NCI-H128 (cell line): Measurements from ENCODE around the gene ECHS1.
"Not testable (repeated sequence)": the region's sequence is repeated elsewhere in the genome, so short reads cannot be mapped to it uniquely, and the experiment has no call there.

Source experiments
- DNase-seq: peaks from one replicate; lab custom pipeline; 2025; ENCODE audit not compliant: unreplicated experiment; lab: John Stamatoyannopoulos, UW

ECHS1 gene

DNA sequence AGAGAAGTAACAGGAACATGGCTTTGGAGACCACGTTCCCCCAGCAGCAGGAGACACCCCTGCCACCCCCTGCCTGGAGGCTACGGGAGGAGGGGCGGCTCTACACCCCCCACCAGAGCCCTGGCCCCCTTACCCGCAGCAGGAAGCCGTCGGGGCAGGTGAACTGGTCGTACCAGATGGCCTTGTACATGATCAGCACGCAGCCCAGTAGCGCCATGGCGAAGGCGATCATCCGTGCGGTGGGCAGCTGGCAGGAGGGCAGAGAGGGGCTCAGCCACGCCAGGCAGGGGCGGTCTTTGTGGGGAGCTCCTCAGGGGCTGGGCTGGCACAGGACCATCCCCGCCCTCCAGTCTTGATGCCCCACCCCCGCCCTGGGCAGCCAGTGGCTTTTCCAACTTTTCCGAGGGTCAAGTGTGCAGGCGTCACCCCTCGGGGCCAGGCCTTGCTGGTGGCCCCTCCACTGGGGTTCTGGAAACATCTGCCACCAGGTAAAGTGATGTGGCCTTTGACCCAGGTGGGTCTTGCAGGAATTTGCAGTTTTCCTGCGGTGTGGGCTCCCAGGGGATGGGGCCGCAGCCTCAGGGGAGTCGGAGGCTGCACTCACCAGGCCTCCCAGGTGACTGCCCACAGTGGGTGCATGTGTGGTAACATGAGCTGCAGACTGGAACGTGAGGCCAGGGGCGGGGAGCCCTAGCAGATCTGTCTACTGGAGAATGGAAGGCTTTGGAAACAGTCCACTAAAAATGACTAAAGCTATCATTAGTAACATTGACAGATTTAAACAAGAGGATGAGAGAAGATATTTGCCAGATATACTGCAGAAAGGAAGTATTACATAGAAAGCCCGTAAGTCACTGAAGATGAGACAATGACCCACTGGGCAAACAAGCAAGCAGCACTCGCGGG lies 46.2 kb downstream of the ECHS1 start:
- DNase-seq: no peak

GRCh38 chr10:133326223-133326551 lies 47.0 kb downstream of the ECHS1 start:
- DNase-seq: no peak

DNA sequence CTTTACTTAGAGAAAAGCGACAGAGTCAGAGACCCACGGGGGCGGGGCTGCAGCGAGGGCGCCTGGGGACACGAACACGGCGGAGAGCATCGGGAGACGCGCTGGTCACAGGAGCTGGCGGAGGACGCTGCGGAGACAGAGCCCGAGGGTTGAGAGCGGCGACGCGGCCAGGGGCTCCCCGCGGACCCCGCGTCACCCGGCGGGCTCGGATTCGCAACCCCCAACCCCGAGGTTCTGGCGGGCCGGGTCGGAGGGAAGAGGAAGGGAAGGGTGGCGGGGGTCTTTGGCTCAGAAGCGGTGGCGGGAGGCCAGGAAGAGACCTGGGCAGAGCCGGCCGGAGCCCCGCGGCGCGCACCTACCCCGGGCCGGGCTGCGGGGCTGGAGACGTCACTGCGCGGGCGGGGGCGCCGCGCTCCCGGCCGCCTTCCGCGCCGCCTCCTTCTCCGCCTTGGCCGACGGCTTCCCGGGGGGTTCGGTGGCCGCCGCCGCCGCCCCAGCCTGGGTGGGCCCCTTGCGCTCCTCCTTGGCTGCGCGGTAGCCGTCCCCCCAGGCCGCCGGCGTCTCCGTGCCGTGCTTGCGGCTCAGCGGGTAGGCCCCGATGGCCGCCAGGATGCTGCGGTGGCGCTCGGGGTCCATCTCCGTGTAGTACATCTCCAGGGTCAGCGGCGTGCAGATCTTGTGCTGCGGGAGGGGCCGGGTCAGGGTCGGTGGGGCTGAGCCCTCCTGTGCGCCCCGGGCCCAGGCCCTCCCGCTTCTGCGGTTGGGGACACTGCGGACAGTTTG lies 47.5 kb downstream of the ECHS1 start:
- DNase-seq: no peak

DNA sequence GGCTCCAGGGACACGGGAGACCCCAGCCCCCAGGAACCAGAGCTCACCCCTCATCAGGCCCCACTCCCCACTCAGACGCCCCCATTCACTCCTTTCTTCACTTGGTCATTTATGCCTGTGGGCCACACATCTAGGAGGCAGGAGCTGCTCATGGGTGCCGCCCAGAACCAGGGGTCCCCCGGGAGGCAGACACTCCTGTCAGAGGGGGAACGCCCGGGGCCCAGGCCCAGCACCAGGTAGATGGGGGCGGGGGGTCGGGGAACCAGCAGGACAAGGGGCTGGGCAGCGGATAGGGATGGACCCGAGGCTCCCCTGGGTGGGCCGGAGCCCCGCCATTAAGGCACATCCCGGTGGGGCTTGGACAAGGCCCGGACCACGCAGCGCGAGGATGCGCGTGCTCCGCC lies 48.3 kb downstream of the ECHS1 start:
- no peak for DNase-seq

DNA sequence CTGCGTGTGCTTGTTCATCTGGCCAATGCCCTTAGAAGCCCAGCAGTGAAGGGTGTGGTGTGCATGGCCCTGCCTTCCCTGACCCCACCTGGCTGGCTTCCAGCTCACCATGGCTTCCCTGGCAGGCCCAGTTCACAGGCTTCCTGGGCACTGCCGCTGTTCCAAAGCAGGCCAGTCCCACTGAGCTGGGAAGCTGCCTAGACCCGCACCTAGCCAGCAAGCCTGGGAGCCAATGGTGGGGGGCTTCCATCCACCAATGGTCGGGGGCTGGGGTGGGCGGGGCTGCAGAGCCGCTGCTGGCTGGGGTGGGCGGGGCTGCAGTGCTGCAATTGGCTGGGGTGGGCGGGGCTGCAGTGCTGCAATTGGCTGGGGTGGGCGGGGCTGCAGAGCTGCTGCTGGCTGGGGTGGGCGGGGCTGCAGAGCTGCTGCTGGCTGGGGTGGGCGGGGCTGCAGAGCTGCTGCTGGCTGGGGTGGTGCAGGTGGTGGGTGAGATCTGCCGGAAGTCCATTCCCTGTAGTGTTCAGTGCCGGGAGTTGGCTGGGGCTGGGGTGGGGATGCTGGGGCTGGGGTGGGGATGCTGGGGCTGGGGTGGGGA lies 48.9 kb downstream of the ECHS1 start:
- peak; percentile 11 for DNase-seq

- not testable (repeated sequence) for DNase-seq
These were observed 51.0 kb downstream of the ECHS1 start for GRCh38 chr10:133322064-133322709.

DNA sequence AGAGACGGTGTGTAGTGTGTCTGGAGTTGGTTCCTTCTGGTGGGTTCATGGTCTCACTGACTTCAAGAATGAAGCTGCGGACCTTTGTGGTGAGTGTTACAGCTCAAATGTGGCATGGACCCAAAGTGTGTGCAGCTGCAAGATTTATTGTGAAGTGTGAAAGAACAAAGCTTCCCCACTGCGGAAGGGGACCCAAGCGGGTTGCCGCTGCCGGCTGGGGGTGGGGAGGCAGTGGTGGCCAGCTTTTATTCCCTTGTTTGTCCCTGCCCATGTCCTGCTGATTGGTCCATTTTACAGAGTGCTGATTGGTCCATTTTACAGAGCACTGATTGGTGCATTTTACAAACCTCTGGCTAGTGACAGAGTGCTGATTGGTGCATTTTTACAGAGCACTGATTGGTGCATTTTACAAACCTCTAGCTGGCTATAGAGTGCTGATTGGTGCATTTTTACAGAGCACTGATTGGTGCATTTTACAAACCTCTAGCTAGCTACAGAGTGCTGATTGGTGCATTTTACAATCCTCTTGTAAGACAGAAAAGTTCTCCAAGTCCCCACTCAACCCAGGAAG lies 52.2 kb downstream of the ECHS1 start:
- DNase-seq: not testable (repeated sequence)

DNA sequence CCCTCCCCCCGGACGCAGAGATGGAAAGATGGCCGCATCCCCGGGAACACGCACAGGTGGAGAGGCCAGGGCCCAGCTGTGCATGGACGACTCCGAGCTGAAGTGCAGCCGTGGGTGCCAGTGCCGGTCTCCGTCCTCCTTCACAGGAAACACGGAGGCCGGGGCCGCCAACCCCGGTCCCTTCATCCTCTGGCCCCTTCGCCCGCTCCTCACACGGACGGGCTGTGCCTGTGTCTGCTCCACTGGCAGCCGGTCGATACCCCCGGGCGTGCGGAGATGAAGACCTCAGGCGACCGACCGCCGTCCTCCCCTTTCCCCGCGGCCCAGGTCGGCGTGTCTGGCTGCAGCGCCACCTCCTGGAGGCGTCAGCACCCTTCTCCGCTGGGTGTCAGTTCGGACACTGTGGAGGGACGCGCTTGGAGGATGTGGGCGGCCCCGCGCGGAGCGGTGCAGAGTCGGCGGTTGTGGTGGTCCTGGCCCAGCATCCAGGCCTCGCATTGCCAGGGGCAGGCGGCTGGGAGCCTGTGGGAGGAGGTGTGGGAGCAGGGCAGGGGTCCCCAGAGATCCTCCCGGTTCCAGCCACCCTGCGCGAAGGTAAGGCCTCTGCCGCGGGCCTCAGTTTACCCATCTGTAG lies 54.5 kb downstream of the ECHS1 start:
- peak; percentile 15 for DNase-seq

DNA sequence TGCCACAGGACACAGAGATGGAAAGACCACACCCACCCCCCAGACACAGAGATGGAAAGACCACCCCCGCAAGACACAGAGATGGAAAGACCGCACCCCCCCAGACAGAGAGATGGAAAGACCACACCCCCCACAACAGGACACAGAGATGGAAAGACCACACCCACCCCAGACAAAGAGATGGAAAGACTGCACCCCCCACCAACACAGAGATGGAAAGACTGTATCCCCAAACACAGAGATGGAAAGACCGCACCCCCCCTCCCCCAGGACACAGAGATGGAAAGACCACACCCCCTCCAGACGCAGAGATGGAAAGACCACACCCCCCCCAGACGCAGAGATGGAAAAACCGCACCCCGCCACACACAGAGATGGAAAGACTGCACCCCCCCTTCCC lies 56.4 kb downstream of the ECHS1 start:
- DNase-seq: no peak

- DNase-seq: no peak
These were observed 56.9 kb downstream of the ECHS1 start for GRCh38 chr10:133316266-133316665.

DNA sequence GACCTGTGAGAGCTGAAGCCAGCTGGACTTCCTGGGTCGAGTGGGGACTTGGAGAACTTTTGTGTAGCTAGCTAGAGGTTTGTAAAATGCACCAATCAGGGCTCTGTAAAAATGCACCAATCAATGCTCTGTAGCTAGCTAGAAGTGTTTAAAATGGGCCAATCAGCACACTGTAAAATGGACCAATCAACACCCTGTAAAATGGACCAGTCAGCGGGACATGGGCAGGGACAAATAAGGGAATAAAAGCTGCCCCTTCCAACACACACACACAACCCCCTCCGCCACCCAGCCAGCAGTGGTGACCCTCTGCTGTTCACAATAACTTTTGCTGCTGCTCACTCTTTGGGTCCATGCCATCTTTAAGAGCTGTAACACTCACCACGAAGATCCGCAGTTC lies 57.3 kb downstream of the ECHS1 start:
- DNase-seq: no peak

DNA sequence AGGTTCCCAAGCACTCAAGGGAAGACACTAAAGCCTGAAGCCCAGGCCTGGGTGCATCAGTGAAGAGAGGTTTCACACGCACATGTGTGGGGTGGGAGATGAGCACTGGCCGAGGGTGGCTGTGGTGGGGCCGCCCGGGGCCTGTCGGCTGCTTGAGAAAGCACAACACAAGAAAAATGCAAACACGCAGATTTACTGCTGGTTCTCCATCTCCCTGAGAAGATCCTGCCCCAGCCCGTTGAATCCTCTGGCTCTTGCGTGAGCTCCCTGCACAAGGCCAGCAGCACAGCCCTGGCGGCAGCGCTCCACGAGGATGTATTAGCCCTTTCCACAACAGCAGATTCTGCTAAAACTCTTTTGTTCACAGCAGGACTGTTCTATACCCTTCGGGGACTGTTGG lies 58.2 kb downstream of the ECHS1 start:
- no peak for DNase-seq

DNA sequence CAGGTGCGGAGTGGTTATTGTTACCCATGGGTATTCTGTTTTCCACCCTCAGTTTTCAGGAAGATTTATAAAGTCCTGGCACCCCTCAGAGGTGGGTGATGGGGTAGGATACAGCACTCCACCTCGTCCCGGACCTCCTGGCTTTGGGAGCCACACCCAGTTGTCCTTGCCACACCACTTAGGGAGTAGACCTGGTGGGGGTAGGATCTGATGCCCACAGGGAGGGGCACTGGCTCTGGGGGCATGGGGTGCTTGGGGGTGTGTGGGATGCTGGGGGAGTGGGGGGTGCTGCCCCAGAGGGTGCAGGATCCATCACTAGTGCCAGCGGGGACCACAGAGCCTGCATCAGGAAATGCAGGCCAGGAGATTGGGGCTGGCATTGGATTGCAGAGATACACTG lies 60.0 kb downstream of the ECHS1 start:
- no peak for DNase-seq

DNA sequence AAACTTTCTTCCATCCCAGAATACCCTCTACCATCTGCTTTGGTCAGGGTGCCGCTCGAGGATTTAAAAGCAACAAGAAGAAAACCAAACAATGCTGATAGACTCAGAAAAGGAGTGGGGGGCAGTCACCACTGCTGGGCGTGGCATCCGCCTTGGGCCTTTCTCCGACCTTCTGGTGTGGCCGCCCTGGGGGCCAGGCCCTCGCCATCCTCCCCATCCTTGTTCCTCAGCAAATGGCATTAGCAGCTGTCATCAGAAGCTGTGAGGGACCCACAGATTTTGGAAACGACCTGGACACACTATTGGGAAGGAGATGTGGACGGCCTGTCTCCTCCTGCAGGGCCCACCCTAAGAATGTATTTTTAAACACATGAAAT lies 60.4 kb downstream of the ECHS1 start:
- DNase-seq: no peak
